ENCODE measurements around the gene PLB1. TPM values are rescaled to one million over a fixed set of nuclear protein-coding genes. Genes with fewer than 3 reads are reported as not detected.

PLB1 gene
- total RNA-seq, 1 donor from 2014 or later: 0.64 TPM

DNA sequence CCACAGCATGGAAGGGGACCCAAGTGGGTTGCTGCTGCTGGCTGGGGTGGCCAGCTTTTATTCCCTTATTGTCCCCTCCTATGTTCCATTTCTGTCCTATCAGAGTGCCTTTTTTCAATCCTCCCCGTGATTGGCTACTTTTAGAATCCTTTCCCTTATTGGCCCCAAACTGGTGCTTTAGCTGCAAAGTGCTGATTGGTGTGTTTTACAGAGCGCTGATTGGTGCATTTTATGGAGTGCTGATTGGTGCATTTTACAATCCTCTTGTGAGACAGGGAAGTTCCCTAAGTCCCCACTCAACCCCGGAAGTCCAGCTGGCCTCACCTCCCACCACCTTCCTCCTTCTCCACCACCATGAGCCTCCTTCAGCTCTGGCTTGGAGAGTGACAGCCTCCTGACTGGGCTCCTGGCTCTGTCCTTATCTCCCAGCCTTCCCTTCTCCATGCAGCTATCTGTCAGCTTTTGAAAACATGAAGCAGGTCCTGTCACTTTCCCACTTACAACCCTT lies 20.7 kb upstream of the PLB1 start:
- H3K4me1 Mint-ChIP-seq (ENCODE audit: unreplicated experiment): peaks cover 3% of the 10 kb centered on the region
- no peak for DNase-seq (ENCODE audit: extremely low spot score, unreplicated experiment)

GRCh38 chr2:28477087-28477486 lies 18.8 kb upstream of the PLB1 start:
- Mint-ChIP-seq H3K9me3 (ENCODE audit: unreplicated experiment) (no peaks in the 10 kb centered on the region), H3K27me3 (ENCODE audit: unreplicated experiment) (peaks cover 2% of the 10 kb centered on the region), H3K4me1 (ENCODE audit: unreplicated experiment) (peaks cover 3% of the 10 kb centered on the region), H3K4me3 (ENCODE audit: unreplicated experiment) (no peak overlapping the region), H3K36me3 (ENCODE audit: unreplicated experiment) (no peaks in the 10 kb centered on the region), H3K27ac (ENCODE audit: unreplicated experiment) (no peak overlapping the region)
- DNase-seq (ENCODE audit: extremely low spot score, unreplicated experiment): no peak
- TF ChIP-seq, protein P1, sequence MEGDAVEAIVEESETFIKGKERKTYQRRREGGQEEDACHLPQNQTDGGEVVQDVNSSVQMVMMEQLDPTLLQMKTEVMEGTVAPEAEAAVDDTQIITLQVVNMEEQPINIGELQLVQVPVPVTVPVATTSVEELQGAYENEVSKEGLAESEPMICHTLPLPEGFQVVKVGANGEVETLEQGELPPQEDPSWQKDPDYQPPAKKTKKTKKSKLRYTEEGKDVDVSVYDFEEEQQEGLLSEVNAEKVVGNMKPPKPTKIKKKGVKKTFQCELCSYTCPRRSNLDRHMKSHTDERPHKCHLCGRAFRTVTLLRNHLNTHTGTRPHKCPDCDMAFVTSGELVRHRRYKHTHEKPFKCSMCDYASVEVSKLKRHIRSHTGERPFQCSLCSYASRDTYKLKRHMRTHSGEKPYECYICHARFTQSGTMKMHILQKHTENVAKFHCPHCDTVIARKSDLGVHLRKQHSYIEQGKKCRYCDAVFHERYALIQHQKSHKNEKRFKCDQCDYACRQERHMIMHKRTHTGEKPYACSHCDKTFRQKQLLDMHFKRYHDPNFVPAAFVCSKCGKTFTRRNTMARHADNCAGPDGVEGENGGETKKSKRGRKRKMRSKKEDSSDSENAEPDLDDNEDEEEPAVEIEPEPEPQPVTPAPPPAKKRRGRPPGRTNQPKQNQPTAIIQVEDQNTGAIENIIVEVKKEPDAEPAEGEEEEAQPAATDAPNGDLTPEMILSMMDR (IDR thresholded peaks at IDR 0.05): no peak

More for the DNA sequence above, 20.7 kb upstream of the PLB1 start:
- Mint-ChIP-seq H3K27me3 (ENCODE audit: unreplicated experiment) (peaks cover 2% of the 10 kb centered on the region), H3K9me3 (ENCODE audit: unreplicated experiment) (no peaks in the 10 kb centered on the region), H3K36me3 (ENCODE audit: unreplicated experiment) (no peaks in the 10 kb centered on the region), H3K4me3 (ENCODE audit: unreplicated experiment) (no peak overlapping the region), H3K27ac (ENCODE audit: unreplicated experiment) (no peak overlapping the region)
- TF ChIP-seq, protein P1 (IDR thresholded peaks at IDR 0.05): no peak

GRCh38 chr2:28477645-28478044 lies 18.2 kb upstream of the PLB1 start:
- TF ChIP-seq, protein P1 (IDR thresholded peaks at IDR 0.05): no peak
- no peaks in the 10 kb centered on the region for H3K9me3 Mint-ChIP-seq (ENCODE audit: unreplicated experiment)

DNA sequence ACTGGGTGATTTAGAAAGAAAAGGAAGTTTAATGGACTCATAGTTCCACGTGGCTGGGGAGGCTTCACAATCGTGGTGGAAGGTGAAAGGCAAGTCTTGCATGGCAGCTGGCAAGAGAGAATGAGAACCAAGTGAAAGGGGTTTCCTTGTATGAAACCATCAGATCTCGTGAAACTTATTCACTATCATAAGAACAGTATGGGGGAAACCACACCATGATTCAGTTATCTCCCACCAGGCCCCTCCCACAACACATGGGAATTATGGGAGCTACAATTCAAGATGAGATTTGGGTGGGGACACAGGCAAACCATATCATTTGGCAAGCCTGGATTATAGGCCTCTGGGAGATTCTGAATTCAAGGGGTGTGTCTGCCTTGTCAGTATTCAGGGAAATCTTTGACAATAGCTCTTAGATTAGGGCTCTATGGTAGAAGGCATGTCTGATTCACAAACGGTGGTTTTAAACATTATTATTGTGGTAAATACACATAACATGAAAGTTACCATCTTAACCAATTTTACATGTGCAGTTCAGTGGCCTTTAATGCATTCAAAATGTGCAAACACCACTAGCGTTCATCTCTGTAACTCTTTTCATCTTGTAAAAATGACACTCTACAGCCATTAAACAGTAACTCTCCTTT lies 15.3 kb upstream of the PLB1 start:
- TF ChIP-seq, protein P1 (IDR thresholded peaks at IDR 0.05): no peak
- peaks cover 6% of the 10 kb centered on the region for H3K27me3 Mint-ChIP-seq (ENCODE audit: unreplicated experiment)
- H3K36me3 Mint-ChIP-seq (ENCODE audit: unreplicated experiment): no peaks in the 10 kb centered on the region
- H3K4me3 Mint-ChIP-seq (ENCODE audit: unreplicated experiment): no peak overlapping the region
- H3K9me3 Mint-ChIP-seq (ENCODE audit: unreplicated experiment): no peaks in the 10 kb centered on the region
- H3K27ac Mint-ChIP-seq (ENCODE audit: unreplicated experiment): no peak overlapping the region
- DNase-seq (ENCODE audit: extremely low spot score, unreplicated experiment): no peak
- H3K4me1 Mint-ChIP-seq (ENCODE audit: unreplicated experiment): peaks cover 3% of the 10 kb centered on the region

More at GRCh38 chr2:28477645-28478044, 18.2 kb upstream of the PLB1 start:
- H3K36me3 Mint-ChIP-seq (ENCODE audit: unreplicated experiment): no peaks in the 10 kb centered on the region
- DNase-seq (ENCODE audit: extremely low spot score, unreplicated experiment): no peak
- peaks cover 3% of the 10 kb centered on the region for H3K4me1 Mint-ChIP-seq (ENCODE audit: unreplicated experiment)
- H3K27ac Mint-ChIP-seq (ENCODE audit: unreplicated experiment): no peak overlapping the region
- no peak overlapping the region for H3K4me3 Mint-ChIP-seq (ENCODE audit: unreplicated experiment)
- H3K27me3 Mint-ChIP-seq (ENCODE audit: unreplicated experiment): peaks cover 2% of the 10 kb centered on the region

DNA sequence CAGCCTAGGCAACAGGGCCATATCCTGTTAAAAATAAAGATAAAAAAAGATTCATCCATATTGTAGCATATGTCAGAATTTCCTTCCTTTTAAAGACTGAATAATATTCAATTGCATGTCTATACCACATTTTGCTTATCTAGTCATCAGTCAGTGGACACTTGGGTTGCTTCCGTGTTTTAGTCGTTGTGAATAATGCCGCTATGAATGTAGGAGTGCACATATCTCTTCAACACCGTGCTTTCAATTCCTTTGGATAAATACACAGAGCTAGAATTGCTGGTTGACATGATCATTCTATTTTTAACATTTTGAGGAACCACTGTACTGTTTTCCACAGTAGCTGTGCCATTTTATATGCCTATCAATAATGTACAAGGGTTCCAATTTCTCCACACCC lies 14.0 kb upstream of the PLB1 start:
- H3K27me3 Mint-ChIP-seq (ENCODE audit: unreplicated experiment): peaks cover 15% of the 10 kb centered on the region
- no peak overlapping the region for H3K27ac Mint-ChIP-seq (ENCODE audit: unreplicated experiment)
- H3K4me1 Mint-ChIP-seq (ENCODE audit: unreplicated experiment): peaks cover 3% of the 10 kb centered on the region
- TF ChIP-seq, protein P1 (IDR thresholded peaks at IDR 0.05): no peak
- DNase-seq (ENCODE audit: extremely low spot score, unreplicated experiment): no peak
- no peaks in the 10 kb centered on the region for H3K9me3 Mint-ChIP-seq (ENCODE audit: unreplicated experiment)
- H3K36me3 Mint-ChIP-seq (ENCODE audit: unreplicated experiment): no peaks in the 10 kb centered on the region
- H3K4me3 Mint-ChIP-seq (ENCODE audit: unreplicated experiment): no peak overlapping the region

Measured in osteocyte (in vitro differentiated cells).